ENCODE results near the gene GNAI3.
"Not testable (repeated sequence)": the region's sequence is repeated elsewhere in the genome, so short reads cannot be mapped to it uniquely, and the experiment has no call there.

Gene GNAI3

GRCh38 chr1:109639063-109639840, 90.8 kb downstream of the GNAI3 start:
- no peak for DNase-seq

- no peak for DNase-seq
Observed at GRCh38 chr1:109639841-109640184, 91.4 kb downstream of the GNAI3 start.

GRCh38 chr1:109640285-109640865, 92.0 kb downstream of the GNAI3 start:
- DNase-seq: peak; percentile 76

- DNase-seq: no peak
Observed at GRCh38 chr1:109641078-109641740, 92.8 kb downstream of the GNAI3 start.

GRCh38 chr1:109641861-109642260, 93.4 kb downstream of the GNAI3 start:
- DNase-seq: no peak

- no peak for DNase-seq
Observed at GRCh38 chr1:109642626-109643025, 94.2 kb downstream of the GNAI3 start.

- peak; percentile 72 for DNase-seq
Observed at GRCh38 chr1:109643385-109644230, 95.2 kb downstream of the GNAI3 start.

GRCh38 chr1:109644670-109645069, 96.3 kb downstream of the GNAI3 start:
- DNase-seq: no peak

GRCh38 chr1:109649491-109649914, 101.1 kb downstream of the GNAI3 start:
- no peak for DNase-seq

- no peak for DNase-seq
Observed at GRCh38 chr1:109650609-109651008, 102.2 kb downstream of the GNAI3 start.

- DNase-seq: no peak
Observed at GRCh38 chr1:109652402-109652801, 104.0 kb downstream of the GNAI3 start.

- DNase-seq: no peak
Observed at GRCh38 chr1:109653306-109653705, 104.9 kb downstream of the GNAI3 start.

- DNase-seq: no peak
Observed at GRCh38 chr1:109654519-109654918, 106.1 kb downstream of the GNAI3 start.

- peak; percentile 32 for DNase-seq
Observed at GRCh38 chr1:109655615-109656519, 107.5 kb downstream of the GNAI3 start, which contains the start of gene GSTM4. TSS of gene GSTM4 (plus strand) at chr1:109656099. CDS start at chr1:109656390, 291 bp downstream.

GRCh38 chr1:109657395-109657794, 109.0 kb downstream of the GNAI3 start:
- no peak for DNase-seq

- DNase-seq: no peak
Observed at GRCh38 chr1:109657970-109658369, 109.6 kb downstream of the GNAI3 start.

- DNase-seq: no peak
Observed at GRCh38 chr1:109658533-109659042, 110.2 kb downstream of the GNAI3 start.

- DNase-seq: no peak
Observed at GRCh38 chr1:109659145-109659544, 110.7 kb downstream of the GNAI3 start.

GRCh38 chr1:109659997-109660690, 111.7 kb downstream of the GNAI3 start:
- no peak for DNase-seq

- DNase-seq: not testable (repeated sequence)
Observed at GRCh38 chr1:109660691-109661026, 112.2 kb downstream of the GNAI3 start.

- no peak for DNase-seq
Observed at GRCh38 chr1:109661391-109661790, 113.0 kb downstream of the GNAI3 start.
